Measurements from ENCODE around the gene OR2AG1. TPM values are rescaled to one million over a fixed set of nuclear protein-coding genes. Genes with fewer than 3 reads are reported as not detected.

The OR2AG1 gene
- total RNA-seq, 1 experiment from 2014 or later: not detected

GRCh38 chr11:6747097-6747668 lies 35.6 kb upstream of the OR2AG1 start:
- no peak for DNase-seq (ENCODE audit: low spot score)
- CTCF ChIA-PET: no interaction called here
- Histone ChIP-seq H3K4me3 (ENCODE audit: low read depth, low read length, poor library complexity, severe bottlenecking) (no peak overlapping the region), H3K36me3 (ENCODE audit: insufficient read depth, low read length, poor library complexity, severe bottlenecking) (no peaks in the 10 kb centered on the region), H3K4me1 (ENCODE audit: insufficient read depth, low read length, poor library complexity, severe bottlenecking) (no peaks in the 10 kb centered on the region), H3K27ac (ENCODE audit: low read depth, low read length, poor library complexity, severe bottlenecking) (no peak overlapping the region), H3K9me3 (ENCODE audit: low read depth, low read length, poor library complexity, severe bottlenecking) (no peaks in the 10 kb centered on the region), H3K27me3 (replicated peaks; ENCODE audit: insufficient read depth, low read depth, low read length, poor library complexity) (peaks cover 19% of the 10 kb centered on the region)
- BruUV-seq (replicated peaks): no TSS peak
- POLR2A ChIA-PET (ENCODE audit: low non-redundant PET): no interaction called here
- intact Hi-C loops (cut with micrococcal nuclease; ENCODE audit: unreplicated experiment): no loop called here
- no peak for TF ChIP-seq EZH2 (IDR thresholded peaks at IDR 0.05; ENCODE audit: borderline replicate concordance, low read depth, low read length, poor library complexity, severe bottlenecking)
- no peak for TF ChIP-seq CTCF (conservative IDR thresholded peaks at IDR 0.05; ENCODE audit: low read depth, low read length)

DNA sequence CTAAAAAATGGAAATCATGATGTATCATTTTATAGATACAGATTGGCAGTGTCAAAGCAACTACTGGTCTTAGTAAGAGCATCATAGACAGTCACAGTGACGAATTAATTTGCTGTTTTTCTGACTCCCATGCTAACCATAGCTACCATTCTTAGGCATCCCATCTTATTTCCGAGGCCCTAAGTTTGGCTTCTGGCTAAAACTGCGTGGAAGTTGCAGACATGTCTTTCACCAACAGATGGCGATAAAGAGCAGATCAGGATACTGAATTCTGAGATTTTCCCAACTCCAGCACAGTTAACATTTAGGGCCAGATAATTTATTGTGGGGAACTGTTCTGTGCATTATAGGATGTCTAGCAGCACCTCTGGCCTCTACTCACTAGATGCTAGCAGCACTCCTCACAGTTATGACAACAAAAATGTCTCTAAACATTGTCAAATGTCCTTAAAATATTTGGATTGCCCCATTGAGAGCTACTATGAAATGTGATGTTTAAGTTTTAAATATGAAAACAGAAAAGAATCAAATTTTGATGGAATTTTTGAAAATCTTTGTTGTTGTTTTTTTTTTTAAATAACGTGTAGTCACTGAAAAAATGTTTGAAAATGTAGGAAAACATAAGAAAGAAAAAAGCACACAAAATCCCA lies 27.4 kb upstream of the OR2AG1 start:
- H3K4me1 ChIP-seq (ENCODE audit: insufficient read depth, low read length, poor library complexity, severe bottlenecking): no peaks in the 10 kb centered on the region
- no peaks in the 10 kb centered on the region for H3K27me3 ChIP-seq (replicated peaks; ENCODE audit: insufficient read depth, low read depth, low read length, poor library complexity)
- DNase-seq (ENCODE audit: low spot score): peak; percentile 57
- H3K27ac ChIP-seq (ENCODE audit: low read depth, low read length, poor library complexity, severe bottlenecking): no peak overlapping the region
- POLR2A ChIA-PET (ENCODE audit: low non-redundant PET): no interaction called here
- peak; percentile 76 for TF ChIP-seq CTCF (conservative IDR thresholded peaks at IDR 0.05; ENCODE audit: low read depth, low read length)
- TF ChIP-seq EZH2 (IDR thresholded peaks at IDR 0.05; ENCODE audit: borderline replicate concordance, low read depth, low read length, poor library complexity, severe bottlenecking): no peak
- no peak overlapping the region for H3K4me3 ChIP-seq (ENCODE audit: low read depth, low read length, poor library complexity, severe bottlenecking)
- BruUV-seq (replicated peaks): no TSS peak
- CTCF ChIA-PET: interaction anchor here (1.3 to 2.4 kb wide), 2 partner anchors 224 to 376 kb away, joined by 4 to 13 read pairs; no protein-coding TSS in a partner anchor
- intact Hi-C loops (cut with micrococcal nuclease; ENCODE audit: unreplicated experiment): no loop called here
- no peaks in the 10 kb centered on the region for H3K9me3 ChIP-seq (ENCODE audit: low read depth, low read length, poor library complexity, severe bottlenecking)
- no peaks in the 10 kb centered on the region for H3K36me3 ChIP-seq (ENCODE audit: insufficient read depth, low read length, poor library complexity, severe bottlenecking)

GRCh38 chr11:6755953-6756347 lies 26.9 kb upstream of the OR2AG1 start:
- Histone ChIP-seq H3K9me3 (ENCODE audit: low read depth, low read length, poor library complexity, severe bottlenecking) (no peaks in the 10 kb centered on the region), H3K27me3 (replicated peaks; ENCODE audit: insufficient read depth, low read depth, low read length, poor library complexity) (no peaks in the 10 kb centered on the region), H3K4me3 (ENCODE audit: low read depth, low read length, poor library complexity, severe bottlenecking) (no peak overlapping the region), H3K27ac (ENCODE audit: low read depth, low read length, poor library complexity, severe bottlenecking) (no peak overlapping the region), H3K36me3 (ENCODE audit: insufficient read depth, low read length, poor library complexity, severe bottlenecking) (no peaks in the 10 kb centered on the region), H3K4me1 (ENCODE audit: insufficient read depth, low read length, poor library complexity, severe bottlenecking) (no peaks in the 10 kb centered on the region)
- no TSS peak for BruUV-seq (replicated peaks)
- TF ChIP-seq EZH2 (IDR thresholded peaks at IDR 0.05; ENCODE audit: borderline replicate concordance, low read depth, low read length, poor library complexity, severe bottlenecking) (no peak), CTCF (conservative IDR thresholded peaks at IDR 0.05; ENCODE audit: low read depth, low read length) (no peak)
- POLR2A ChIA-PET (ENCODE audit: low non-redundant PET): no interaction called here
- no peak for DNase-seq (ENCODE audit: low spot score)
- intact Hi-C loops (cut with micrococcal nuclease; ENCODE audit: unreplicated experiment): loop anchor here (2.0 kb wide), 2 partner anchors 45 to 53 kb away; no protein-coding TSS in a partner anchor
- CTCF ChIA-PET: interaction anchor here (2.4 kb wide), 1 partner anchor 377 kb away, joined by 13 read pairs; no protein-coding TSS in a partner anchor
